GM13977 (cell line): ENCODE data around the gene PKN1.

Source experiments
- DNase-seq: peaks from one replicate; pipeline ENCODE4 v3.0.0; 2012; ENCODE audit warnings: low spot score
- in situ Hi-C: fragments of 300-500 bp; cut with MboI; formaldehyde crosslinking; loops from one replicate; pipeline ENCODE4 v1.12.0; 2022; ENCODE audit warnings: low sequenced_read_pairs, low pct_unique_long_range_greater_than_20kb, mixed read lengths, inconsistent platforms; ENCODE audit not compliant: unreplicated experiment
- TF ChIP-seq, protein P1 (sequence below): IDR thresholded peaks from 2 replicates; pipeline ENCODE4 v1.5.1; 2012; ENCODE audit warnings: mild to moderate bottlenecking, control low read depth; ENCODE audit not compliant: insufficient read depth; ENCODE audit errors: extremely low read depth, missing control alignments

The PKN1 gene

DNA sequence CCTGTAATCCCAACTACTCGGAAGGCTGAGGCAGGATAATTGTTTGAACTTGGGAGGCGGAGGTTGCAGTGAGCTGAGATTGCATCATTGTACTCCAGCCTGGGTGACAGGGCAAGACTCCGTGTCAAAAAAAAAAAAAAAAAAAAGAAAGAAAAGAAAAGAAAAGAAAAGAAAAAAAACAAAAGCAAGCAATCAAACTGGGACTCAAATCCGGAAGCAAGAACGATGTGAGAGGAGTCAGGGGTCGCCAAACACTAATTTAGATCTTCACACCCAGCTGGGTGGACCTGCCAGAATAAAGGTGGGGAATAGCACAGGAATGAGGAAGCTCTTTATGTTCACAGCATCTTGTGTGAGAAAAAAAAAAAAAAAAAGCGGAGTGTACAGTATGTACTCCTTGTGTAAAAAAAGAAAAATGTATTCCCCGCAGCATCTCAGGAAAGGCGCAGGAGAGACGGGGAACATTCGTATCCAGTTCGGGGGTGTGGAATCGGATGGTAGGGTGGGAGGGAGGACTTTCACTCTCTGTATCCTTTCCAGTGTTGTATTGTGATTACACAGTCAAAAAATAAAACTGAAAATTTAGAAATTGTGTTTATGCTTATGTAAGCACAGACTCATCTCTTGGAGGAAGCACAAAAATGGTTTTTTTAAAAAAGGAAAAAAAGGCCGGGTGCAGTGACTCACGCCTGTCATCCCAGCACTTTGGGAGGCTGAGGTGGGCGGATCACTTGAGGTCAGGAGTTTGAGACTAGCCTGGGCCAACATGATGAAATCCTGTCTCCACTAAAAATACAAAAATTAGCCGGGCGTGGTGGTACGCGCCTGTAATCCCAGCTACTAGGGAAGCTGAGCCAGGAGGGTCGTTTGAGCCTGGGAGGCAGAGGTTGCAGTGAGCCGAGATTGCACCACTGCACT is 77.5 kb downstream of the PKN1 start:
- no peak for DNase-seq
- TF ChIP-seq, protein P1, sequence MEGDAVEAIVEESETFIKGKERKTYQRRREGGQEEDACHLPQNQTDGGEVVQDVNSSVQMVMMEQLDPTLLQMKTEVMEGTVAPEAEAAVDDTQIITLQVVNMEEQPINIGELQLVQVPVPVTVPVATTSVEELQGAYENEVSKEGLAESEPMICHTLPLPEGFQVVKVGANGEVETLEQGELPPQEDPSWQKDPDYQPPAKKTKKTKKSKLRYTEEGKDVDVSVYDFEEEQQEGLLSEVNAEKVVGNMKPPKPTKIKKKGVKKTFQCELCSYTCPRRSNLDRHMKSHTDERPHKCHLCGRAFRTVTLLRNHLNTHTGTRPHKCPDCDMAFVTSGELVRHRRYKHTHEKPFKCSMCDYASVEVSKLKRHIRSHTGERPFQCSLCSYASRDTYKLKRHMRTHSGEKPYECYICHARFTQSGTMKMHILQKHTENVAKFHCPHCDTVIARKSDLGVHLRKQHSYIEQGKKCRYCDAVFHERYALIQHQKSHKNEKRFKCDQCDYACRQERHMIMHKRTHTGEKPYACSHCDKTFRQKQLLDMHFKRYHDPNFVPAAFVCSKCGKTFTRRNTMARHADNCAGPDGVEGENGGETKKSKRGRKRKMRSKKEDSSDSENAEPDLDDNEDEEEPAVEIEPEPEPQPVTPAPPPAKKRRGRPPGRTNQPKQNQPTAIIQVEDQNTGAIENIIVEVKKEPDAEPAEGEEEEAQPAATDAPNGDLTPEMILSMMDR, result no peak
- in situ Hi-C loops, result no loop called here

DNA sequence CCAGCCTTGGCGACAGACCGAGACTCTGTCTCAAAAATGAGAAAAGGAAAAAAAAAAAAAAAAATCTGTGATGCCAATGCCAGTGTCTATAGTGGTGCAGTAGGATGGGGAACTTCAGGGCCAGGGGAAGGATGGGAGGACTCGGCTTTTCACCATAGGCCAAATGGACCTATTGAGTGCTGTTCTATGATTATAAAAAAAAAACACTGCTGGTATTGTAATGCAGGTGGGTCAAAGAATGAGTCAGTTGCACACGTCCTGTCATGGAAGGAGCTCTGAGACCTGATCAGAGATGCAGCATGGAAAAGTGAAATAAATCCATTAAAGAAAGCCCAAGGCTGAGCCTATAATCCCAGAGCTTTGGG is 78.1 kb downstream of the PKN1 start:
- no peak for DNase-seq
- in situ Hi-C loops, result no loop called here

DNA sequence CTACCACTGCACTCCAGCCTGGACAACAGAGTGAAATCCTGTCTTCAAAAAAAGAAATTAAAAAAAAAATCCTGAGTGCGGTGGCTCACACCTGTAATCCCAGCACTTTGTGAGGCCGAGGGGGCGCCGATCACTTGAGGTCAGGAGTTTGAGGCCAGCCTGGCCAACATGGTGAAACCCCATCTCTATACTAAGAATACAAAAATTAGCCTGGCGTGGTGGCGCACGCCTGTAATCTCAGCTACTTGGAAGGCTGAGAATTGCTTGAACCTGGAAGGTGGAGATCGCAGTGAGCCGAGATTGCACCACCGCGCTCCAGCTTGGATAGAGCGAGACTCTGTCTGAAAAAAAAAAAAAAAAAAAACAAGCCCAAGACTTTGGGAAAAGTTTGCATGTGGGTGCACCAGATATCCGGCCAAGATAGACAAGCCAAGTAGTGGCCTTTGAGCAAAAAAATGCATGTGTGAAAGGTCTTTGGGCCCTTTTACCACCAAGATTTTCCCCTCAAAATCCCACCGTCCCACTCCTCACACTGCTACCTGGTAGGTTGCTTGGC is 79.4 kb downstream of the PKN1 start:
- DNase-seq, result no peak
- in situ Hi-C loops, result no loop called here
- TF ChIP-seq, protein P1, result no peak

More for the DNA sequence above, 78.1 kb downstream of the PKN1 start:
- TF ChIP-seq, protein P1, result no peak

DNA sequence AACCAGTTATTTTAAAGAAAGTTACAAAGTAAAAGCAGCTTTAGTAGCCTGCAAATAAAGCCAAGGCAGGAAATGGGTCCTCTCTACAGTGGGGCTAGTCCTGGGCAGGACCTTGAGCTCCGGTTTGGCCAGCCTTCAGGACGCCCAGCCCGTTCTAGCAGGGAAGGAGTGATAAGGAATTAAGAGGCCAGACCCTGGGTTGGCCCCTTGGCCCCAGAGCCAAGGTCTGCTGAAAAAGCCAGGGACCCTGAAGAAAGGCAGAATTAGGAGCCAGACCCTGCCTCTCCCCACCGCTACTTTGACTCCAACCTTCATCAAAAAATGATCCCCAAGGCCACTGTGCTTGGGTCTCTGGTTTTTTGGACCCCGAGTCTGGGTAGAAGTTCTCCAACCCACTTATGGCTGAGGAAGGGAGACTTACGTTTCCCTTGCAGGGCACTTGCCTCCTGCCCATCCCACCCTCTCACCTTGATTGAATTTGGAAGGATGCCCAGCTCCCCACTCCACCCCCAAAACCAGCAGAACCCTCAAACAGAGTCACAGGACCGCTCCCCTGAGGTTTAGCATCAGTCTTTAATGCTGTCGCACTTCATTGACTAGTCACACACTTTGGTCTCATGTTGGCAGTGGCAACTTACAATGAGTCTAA is 81.2 kb downstream of the PKN1 start:
- TF ChIP-seq, protein P1, result no peak
- no peak for DNase-seq
- in situ Hi-C loops, result no loop called here

DNA sequence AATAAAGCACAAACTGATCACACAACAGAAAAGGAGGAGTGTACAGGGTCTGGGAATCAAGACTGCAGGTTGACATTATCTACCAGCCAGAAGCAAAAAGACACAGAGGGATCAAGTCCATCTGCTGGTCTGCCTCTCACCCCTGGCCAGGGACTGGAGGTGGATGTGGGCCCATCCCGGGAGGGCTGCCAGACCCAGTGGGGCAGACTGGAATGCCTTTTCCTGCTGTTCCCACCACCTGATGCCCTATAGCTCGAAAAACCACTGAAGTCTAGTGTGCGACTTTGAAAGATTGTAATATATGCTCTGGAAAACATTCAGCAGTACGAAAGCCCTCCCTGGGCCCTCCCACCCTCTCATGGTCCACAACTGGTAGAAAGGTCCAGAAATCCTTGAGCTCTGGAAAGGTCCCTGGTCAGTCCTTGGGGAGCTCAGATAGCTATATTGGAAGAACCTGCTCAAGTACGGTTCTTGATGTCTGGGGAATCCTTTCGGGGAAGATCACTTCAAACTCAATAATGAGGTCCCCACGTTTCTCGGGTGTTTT is 82.5 kb downstream of the PKN1 start:
- in situ Hi-C loops, result no loop called here
- TF ChIP-seq, protein P1, result no peak
- peak; percentile 1 for DNase-seq

DNA sequence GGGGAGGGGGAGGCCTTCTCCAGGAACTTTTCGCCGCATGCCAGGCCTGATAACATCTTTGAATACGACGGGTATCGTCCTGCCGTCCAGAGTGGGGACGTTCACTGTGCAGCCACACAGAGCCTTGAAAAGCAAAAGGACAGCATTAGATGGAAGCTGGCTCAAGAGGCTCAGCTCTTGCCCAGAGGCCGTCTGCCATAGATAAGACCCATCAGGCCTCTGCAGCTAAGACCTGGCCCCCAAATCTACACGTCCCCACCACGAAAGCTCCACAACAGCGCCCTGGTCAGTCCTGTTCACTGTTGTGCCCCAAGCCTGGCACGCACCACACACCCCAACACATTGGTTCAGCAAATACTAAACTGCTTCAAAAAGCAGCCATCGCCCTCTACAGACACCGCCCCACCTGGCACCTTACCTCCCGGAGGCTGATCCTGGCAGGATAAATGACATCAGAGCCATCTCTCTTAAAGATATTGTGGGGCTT is 83.0 kb downstream of the PKN1 start:
- TF ChIP-seq, protein P1, result no peak
- in situ Hi-C loops, result no loop called here
- peak; percentile 4 for DNase-seq
